ACC112 (cell line): Measurements from ENCODE around the gene A4GALT.
"Not testable (repeated sequence)": the region's sequence is repeated elsewhere in the genome, so short reads cannot be mapped to it uniquely, and the experiment has no call there.

Experiments
- H2AFZ ChIP-seq: fragments of 200-600 bp; sonication (generic); one replicate; pipeline ENCODE4 v1.6.0; 2017; ENCODE audit warnings: antibody characterized with exemption, low read length; ENCODE audit not compliant: unreplicated experiment
- H3K27ac ChIP-seq: fragments of 200-600 bp; sonication (generic); 2 replicates; pipeline ENCODE4 v1.5.1; 2014; ENCODE audit warnings: low read depth, mild to moderate bottlenecking, antibody characterized with exemption, low read length, moderate library complexity
- H3K27me3 ChIP-seq: fragments of 200-600 bp; sonication (generic); 2 replicates; pipeline ENCODE4 v1.6.1; 2014; ENCODE audit warnings: mild to moderate bottlenecking, antibody characterized with exemption, low read length, moderate library complexity, mixed read lengths; ENCODE audit not compliant: insufficient read depth
- H3K36me3 ChIP-seq: fragments of 200-600 bp; sonication (generic); 2 replicates; pipeline ENCODE4 v1.6.1; 2016; ENCODE audit warnings: mild to moderate bottlenecking, antibody characterized with exemption, low read length, moderate library complexity, mixed read lengths; ENCODE audit not compliant: insufficient read depth
- H3K4me1 ChIP-seq: fragments of 200-600 bp; sonication (generic); one replicate; pipeline ENCODE4 v1.6.1; 2016; ENCODE audit warnings: low read length, mixed read lengths; ENCODE audit not compliant: insufficient read depth, unreplicated experiment, control insufficient read depth
- H3K4me3 ChIP-seq: fragments of 200-600 bp; sonication (generic); 2 replicates; pipeline ENCODE4 v1.5.1; 2014; ENCODE audit warnings: mild to moderate bottlenecking, low read depth, low read length
- H3K79me2 ChIP-seq: fragments of 200-600 bp; sonication (generic); one replicate; pipeline ENCODE4 v1.6.0; 2016; ENCODE audit warnings: low read length; ENCODE audit not compliant: control insufficient read depth, unreplicated experiment, insufficient read depth

The A4GALT gene

GRCh38 chr22:42666393-42666792 is 54.3 kb downstream of the A4GALT start:
- H2AFZ ChIP-seq, H3K36me3 ChIP-seq, H3K4me3 ChIP-seq, H3K79me2 ChIP-seq, H3K27ac ChIP-seq, H3K4me1 ChIP-seq, H3K27me3 ChIP-seq: not testable (repeated sequence)

- Histone ChIP-seq H3K27ac (no peak overlapping the region), H3K27me3 (no peaks in the 10 kb centered on the region), H3K36me3 (no peaks in the 10 kb centered on the region), H3K4me1 (no peaks in the 10 kb centered on the region), H3K4me3 (no peak overlapping the region), H2AFZ (no peak overlapping the region), H3K79me2 (no peaks in the 10 kb centered on the region)
These were observed 55.5 kb downstream of the A4GALT start for GRCh38 chr22:42664976-42665831.

GRCh38 chr22:42661985-42662831 is 58.5 kb downstream of the A4GALT start:
- Histone ChIP-seq H3K4me3 (peak overlapping the region; percentile 81), H3K79me2 (no peaks in the 10 kb centered on the region), H3K27ac (peak overlapping the region; percentile 37; the same call in 1 of the 2 replicates), H3K36me3 (no peaks in the 10 kb centered on the region), H3K4me1 (no peaks in the 10 kb centered on the region), H3K27me3 (no peaks in the 10 kb centered on the region), H2AFZ (peak overlapping the region; percentile 92)

- Histone ChIP-seq H3K36me3 (no peaks in the 10 kb centered on the region), H2AFZ (no peak overlapping the region), H3K79me2 (no peaks in the 10 kb centered on the region), H3K27ac (no peak overlapping the region), H3K4me1 (no peaks in the 10 kb centered on the region), H3K4me3 (no peak overlapping the region), H3K27me3 (no peaks in the 10 kb centered on the region)
These were observed 64.1 kb downstream of the A4GALT start for GRCh38 chr22:42656578-42656977.

- Histone ChIP-seq H3K4me1 (no peaks in the 10 kb centered on the region), H3K36me3 (no peaks in the 10 kb centered on the region), H3K27ac (no peak overlapping the region), H3K4me3 (no peak overlapping the region), H2AFZ (no peak overlapping the region), H3K27me3 (no peaks in the 10 kb centered on the region), H3K79me2 (no peaks in the 10 kb centered on the region)
These were observed 65.0 kb downstream of the A4GALT start for GRCh38 chr22:42655693-42656092.

GRCh38 chr22:42654436-42655073 is 66.1 kb downstream of the A4GALT start:
- Histone ChIP-seq H2AFZ (no peak overlapping the region), H3K27ac (no peak overlapping the region), H3K4me3 (no peak overlapping the region), H3K27me3 (no peaks in the 10 kb centered on the region), H3K36me3 (no peaks in the 10 kb centered on the region), H3K79me2 (no peaks in the 10 kb centered on the region), H3K4me1 (no peaks in the 10 kb centered on the region)

- Histone ChIP-seq H3K4me1 (no peaks in the 10 kb centered on the region), H3K27ac (no peak overlapping the region)
These were observed 66.7 kb downstream of the A4GALT start for GRCh38 chr22:42653999-42654398.

GRCh38 chr22:42651134-42651533 is 69.5 kb downstream of the A4GALT start:
- H2AFZ ChIP-seq, result no peak overlapping the region
- H3K79me2 ChIP-seq, result peaks cover 26% of the 10 kb centered on the region
- no peak overlapping the region for H3K4me3 ChIP-seq
- H3K4me1 ChIP-seq, result peaks cover 17% of the 10 kb centered on the region
- H3K36me3 ChIP-seq, result no peaks in the 10 kb centered on the region
- no peaks in the 10 kb centered on the region for H3K27me3 ChIP-seq
- H3K27ac ChIP-seq, result no peak overlapping the region

More at GRCh38 chr22:42653999-42654398, 66.7 kb downstream of the A4GALT start:
- H3K27me3 ChIP-seq, result no peaks in the 10 kb centered on the region
- H3K4me3 ChIP-seq, result no peak overlapping the region
- no peak overlapping the region for H2AFZ ChIP-seq
- H3K36me3 ChIP-seq, result no peaks in the 10 kb centered on the region
- no peaks in the 10 kb centered on the region for H3K79me2 ChIP-seq

- no peaks in the 10 kb centered on the region for H3K36me3 ChIP-seq
- peak within 1 kb of the TSS; percentile 96 for H3K4me3 ChIP-seq
- H3K27me3 ChIP-seq, result no peaks in the 10 kb centered on the region
- H2AFZ ChIP-seq, result peak within 1 kb of the TSS; percentile 92
- H3K4me1 ChIP-seq, result peaks cover 34% of the 10 kb centered on the region
- peak within 1 kb of the TSS; percentile 66 for H3K27ac ChIP-seq
- H3K79me2 ChIP-seq, result peaks cover 42% of the 10 kb centered on the region
These were observed 71.2 kb downstream of the A4GALT start, which contains the start of gene CYB5R3 for GRCh38 chr22:42649246-42650099. Gene CYB5R3 (minus strand): TSS chr22:42649392. CDS start chr22:42649315, 77 bp downstream.
